SHP77 (cell line): ENCODE results near the gene GPR50.

Experiments
- DNase-seq, 2 experiments: peaks; one replicate each; lab custom pipeline; 2025; lab: John Stamatoyannopoulos, UW

Gene GPR50

DNA sequence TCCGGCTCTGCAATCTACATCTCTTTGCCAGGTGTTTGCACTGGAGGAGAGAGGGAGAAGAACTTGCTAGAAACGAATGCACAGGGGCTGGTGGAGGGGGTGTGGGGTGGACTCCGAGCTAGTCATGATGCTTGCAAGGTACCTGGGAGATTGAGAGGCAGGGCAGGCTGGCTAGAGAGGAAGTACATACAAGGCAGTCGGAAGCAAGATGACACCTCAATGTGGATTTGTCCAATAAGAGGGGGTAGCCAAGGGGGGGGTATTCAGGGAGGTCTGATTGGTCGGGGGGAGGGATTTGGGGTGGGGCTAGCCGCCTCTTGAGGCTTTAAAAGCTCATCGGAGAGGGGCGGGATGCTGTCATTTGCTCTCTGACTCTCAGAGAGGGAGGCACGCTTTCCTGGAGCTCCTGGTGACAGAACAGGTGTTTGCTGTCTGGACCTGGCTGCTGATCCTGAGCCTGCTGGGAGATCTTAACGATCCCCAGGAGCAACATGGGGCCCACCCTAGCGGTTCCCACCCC lies at the start of gene GPR50:
TSS of gene GPR50 (plus strand) at position 354 of the 520 bp plus-strand sequence. CDS start at position 492, 138 bp downstream.
- DNase-seq: no peak

DNA sequence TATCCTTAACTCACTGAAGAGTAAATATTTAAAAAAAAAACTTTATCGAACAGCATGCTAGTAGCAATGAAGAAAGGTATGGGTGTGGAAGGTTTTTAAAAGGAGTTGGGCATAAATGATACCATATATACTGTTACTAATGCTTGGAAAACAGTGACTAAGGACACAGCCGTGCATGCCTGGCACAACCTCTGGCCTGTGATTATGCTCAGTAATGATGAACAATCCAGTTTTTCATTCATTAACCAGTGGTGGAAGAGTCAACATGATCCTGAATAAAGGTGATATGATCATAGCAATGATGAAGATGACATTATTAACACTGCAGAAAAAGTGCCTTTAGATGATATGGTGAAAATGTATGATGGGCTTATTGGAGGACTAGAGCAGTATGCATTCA lies 43.9 kb upstream of the GPR50 start:
- no peak for DNase-seq

DNA sequence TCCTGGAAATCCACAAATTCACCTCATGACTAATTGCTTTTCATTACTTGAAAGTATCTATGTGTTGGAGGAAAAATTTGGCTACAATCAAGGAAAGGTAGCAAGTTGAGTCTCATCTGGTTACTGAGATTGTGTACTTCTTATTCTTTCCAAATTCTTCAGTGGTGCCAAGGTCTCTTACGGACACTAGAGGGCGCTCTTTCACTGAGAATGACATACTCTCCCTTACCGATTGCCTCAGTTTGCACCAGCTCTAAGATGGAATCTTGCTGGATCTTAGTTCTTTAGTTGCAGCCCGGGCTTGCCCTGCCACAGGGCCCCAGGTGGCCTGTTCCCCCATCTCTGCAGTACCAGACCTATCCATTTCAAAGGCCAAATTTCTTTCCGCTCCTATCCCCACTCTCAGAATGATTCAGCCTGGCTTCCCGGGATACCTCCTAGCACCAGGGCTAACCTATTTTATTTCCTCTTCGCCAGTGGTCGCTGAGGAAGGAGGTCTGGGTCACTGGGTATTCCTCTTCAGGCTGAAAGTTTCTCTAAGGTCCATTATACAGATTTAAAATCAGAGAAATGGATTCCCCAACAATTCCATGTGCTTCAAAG lies 24.6 kb upstream of the GPR50 start:
- DNase-seq: peak in 1 of 2 experiments; percentile 10

DNA sequence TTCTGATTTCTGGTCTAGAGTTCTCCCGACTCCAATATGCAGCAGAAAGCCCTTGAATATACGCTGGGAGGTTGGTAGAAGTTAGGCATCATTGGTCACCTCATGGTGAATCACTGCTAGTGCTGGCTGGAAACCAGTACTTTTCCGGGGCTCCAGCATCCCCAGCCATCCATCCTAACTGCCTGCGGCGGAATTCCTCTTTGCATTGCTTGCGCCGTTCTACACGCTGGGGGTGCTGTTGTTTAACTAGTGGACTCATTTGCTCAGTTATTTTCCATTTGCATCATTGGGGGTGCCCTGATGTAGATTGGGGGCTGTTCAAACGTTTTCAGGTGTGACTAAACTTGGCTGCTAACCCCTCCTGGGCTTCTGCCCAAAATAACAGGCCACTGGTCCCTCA lies 23.3 kb upstream of the GPR50 start:
- peak; percentile 1 for DNase-seq

DNA sequence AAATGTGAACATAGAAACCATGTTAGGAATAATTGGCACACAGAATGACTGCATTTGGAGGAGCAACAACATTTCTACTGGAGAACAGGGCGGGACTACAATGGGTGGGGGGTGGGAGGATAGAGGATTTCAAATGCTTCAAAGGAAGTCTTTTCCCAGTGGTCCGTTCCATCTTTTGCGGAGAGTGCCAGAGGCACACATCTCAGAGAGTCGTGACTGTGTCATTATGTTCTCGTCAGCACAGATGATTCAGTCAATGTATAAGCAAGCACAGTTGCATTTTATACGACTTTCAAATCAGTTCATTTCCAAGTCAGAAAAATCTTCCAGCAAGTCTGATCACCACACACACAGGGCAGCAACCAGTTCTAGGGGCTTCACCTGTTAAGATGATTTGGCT lies 22.7 kb upstream of the GPR50 start:
- DNase-seq: no peak

DNA sequence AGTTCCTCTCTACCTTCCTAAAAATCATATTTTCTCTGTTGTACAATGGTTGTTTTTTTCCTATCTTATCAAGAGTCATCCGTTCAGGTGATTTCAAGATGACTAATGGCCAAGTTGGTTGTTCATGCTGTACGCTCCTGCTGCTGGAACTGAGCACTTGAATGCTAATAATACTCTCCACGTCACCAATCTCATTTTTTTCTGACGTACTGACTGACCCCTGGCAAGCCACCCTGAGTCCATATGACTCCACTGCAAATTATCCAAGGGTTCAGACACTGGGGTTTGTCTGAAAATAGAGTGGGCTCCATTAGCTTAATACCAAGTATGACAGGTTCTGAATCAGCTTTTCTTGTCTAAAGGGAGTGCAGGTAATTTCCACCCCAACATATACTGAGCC lies 21.1 kb upstream of the GPR50 start:
- no peak for DNase-seq

DNA sequence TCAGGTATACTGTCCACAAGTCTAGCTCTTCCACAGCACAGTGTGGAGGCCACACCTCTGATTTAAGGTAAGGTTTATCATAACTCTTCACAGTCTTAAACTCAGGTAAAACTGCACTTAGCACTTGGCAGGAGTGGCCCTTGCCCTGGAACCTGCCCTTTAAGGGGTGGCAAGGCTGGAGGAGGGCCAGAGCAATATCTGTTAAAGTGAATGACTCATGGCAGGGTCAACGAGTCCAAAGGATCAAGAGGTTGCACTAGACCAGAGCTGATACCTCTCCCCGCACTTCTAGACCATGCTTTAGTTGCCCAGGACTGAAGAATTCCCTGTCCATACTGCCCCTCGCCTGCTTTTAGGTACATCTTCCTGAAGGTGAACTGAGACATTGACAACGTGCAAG lies 14.7 kb upstream of the GPR50 start:
- no peak for DNase-seq

DNA sequence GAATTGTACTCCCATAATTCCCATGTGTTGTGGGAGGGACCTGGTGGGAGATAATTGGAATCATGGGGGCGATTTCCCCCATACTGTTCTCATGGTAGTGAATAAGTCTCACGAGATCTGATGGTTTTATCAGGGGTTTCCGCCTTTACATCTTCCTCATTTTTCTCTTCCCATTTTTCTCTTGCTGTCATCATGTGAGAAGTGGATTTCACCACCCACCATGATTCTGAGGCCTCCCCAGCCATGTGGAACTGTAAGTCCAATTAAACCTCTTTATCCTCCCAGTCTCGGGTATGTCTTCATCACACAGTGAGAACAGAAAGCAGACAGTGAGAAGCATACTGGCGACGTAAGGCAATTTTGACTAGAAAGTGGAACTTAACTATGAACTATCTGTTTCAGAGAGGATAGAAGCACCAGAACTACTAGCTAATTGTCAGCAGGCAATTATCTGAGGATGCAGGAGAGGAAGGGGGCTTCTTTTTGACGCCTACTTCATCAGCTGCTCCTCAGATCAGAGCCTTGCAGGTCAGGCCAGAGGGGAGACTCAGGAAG lies 8.5 kb upstream of the GPR50 start:
- DNase-seq: no peak

DNA sequence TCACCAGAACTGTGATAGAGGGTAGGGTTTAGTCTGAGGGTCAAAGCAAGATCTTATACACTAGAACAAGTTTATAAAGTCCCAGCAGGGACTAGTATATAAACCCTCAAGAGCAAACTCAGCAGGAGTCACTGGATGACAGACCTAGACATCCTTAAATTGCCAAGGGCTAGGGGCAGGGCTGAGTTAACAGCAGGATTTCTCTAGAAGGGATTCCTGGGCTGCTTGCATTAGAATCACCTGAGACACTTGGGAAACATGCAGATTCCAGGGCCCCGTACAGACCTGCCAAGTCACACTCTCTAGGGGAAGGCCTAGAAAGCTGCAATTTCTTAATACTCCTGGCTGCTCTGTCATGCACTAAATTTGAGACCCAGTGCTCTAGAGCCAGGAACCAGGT lies 6.6 kb upstream of the GPR50 start:
- no peak for DNase-seq

DNA sequence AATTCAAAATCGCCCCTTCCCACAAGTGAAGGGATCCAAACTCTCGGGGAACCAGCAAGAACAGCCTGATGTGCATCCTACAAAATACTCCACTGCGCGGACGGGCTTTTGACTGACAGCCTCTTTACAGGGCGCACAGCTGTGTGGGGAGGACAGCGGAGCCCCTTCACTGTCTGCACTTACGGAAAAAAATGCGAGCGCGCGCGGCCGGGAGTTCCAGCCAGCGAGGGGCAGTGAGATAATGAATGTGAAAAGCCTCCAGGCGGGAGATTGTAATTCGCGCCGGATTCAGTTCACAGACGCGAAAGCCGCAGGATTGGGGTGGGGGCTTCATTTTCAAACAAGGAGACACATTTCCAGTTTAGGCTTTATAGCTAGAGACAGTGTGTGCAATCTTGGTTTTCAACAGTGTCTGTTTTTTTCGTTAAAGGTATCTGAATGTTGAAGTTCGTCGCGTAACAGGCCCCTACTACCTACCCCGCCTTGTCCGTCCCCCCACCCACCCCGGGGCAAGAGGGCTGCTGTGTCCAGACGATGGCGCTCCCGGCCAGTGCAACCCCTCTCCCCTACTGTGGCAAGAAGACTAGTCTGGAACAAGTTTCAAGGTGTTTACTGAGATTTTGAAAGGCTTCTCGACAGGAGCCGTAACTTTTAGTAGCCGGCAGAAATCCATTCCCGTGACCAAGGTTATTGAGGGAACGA lies 1.7 kb upstream of the GPR50 start:
- no peak for DNase-seq

DNA sequence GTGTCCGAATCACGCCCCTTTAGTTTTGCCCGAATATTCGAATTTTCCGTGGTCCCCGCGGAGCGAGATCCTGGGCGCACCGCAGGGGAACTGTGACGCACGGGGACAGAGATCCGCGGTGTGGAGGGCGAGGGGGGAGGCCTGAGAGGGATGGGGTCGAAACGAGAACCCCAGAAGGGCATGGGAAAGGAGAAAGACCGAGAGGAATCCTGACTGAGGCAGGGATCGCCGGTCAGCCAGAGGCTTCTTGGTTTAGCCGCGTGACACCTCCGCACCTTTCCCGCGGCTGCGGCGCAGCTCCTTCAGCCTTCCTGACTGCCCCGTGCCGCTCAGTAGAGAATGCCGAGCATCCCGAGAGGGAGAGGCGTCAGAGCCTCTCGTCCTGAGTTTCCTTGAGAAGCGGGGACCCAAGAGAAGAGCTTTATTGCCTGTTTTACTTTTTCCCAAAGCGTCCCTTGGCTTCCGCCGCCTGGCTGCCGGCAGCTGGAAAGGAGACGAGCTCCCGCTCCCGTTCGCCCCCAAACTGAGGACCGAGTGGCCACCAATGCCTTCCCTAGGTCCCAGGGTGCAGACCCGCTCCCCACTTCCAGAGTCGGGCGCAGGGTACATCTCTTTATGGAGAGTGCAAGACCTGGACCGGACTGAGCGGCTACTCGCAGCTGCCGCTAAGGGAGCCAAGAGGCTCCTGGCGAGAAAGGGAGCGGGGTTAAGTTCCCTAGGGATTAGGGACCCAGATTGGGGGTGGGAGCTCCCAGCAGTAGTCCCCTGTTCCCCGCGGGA lies 911 bp upstream of the GPR50 start:
- DNase-seq: no peak

DNA sequence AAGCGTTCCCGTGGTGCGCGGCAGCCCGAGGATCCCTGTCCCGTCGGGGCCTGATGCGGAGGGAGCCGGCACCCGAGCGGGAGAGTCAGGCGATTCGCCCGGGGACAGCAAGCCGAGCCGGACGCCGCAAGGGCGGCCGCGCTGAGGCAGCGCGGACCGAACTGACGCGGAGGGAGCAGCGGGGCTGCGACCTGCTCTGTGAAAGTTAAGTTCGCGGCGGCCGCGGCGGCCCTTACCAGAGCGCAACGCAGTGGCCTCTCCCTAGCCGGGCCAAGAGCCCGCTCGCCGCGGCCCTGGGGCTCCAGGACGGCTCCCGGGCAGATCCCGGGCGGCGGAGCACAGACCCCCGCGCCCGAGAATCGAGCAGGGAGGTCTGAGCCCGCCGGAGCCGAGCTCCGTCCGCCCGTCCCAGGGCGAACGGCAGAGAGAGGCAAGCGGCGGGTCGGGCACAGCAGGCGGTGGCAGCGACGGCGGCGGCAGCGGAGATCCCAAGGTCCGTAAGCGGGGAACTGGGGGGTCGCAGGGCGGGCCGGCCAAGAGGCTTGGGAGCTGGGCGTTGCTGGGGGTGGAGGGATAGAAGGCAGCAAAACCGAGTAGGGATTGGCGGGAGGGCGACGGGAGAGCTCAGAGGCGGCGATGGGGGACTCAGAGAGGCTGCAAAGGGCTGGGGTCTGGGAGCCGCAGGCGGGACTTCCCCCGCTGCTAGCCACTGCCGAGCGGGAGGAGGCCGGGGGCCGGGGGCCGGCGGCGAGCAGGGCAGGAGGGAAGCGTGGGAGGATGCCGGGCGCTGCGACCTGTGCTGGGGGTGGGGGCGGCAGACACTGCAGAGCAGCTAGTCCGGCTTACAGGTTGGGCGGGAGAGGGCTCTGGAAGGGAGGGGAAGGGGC lies 1.0 kb downstream of the GPR50 start:
- DNase-seq: no peak

DNA sequence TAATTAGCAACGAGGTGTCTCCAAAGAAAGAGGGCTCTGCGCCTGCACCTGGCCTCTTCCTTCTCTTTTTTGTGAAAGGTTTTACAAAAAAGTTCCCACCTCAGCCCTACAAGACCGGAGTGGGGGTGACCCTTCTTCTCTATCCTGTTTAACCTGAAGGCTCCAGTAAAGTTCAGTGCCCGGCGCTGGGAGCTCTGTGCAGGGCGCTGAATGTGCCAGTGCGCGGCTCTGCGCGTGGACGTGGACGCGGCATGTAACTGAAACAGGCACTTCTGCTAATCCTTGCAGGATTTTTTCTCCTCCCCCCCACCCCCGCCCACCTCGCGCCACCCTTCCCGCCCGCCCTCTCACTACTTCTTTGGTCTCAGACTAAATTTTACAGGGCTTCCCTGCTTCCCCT lies 2.4 kb downstream of the GPR50 start:
- DNase-seq: no peak

DNA sequence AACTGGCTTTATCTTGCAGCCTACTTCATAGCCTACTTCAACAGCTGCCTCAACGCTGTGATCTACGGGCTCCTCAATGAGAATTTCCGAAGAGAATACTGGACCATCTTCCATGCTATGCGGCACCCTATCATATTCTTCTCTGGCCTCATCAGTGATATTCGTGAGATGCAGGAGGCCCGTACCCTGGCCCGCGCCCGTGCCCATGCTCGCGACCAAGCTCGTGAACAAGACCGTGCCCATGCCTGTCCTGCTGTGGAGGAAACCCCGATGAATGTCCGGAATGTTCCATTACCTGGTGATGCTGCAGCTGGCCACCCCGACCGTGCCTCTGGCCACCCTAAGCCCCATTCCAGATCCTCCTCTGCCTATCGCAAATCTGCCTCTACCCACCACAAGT lies 4.0 kb downstream of the GPR50 start:
- no peak for DNase-seq

DNA sequence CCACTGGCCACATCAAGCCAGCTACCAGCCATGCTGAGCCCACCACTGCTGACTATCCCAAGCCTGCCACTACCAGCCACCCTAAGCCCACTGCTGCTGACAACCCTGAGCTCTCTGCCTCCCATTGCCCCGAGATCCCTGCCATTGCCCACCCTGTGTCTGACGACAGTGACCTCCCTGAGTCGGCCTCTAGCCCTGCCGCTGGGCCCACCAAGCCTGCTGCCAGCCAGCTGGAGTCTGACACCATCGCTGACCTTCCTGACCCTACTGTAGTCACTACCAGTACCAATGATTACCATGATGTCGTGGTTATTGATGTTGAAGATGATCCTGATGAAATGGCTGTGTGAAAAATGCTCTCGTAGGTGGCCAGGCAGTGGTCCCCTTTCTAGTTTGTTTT lies 4.7 kb downstream of the GPR50 start:
- DNase-seq: no peak

DNA sequence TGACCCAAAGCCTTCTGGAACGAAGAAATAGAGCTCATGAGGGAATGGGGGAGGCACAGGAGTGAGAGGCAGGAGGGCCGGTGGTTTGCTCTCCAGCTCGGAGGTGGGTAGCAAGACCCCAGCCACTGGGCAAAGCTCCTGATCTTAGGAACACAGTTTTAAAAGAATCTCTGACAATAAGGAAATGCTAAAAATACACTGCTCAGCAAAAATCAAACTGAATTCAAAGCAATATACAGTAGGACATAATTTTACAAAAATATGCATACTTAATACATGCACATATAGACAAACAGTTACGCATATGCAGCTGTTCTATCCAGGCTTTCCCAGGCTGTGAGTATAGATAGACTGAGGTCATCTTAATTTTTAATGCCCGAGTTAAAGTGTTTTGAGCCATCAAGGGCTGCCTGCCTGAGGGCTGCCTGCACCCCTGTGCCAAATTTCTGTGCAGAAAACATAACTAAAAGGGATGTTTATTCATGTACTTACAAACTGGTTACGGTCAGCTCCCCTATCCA lies 6.9 kb downstream of the GPR50 start:
- no peak for DNase-seq

DNA sequence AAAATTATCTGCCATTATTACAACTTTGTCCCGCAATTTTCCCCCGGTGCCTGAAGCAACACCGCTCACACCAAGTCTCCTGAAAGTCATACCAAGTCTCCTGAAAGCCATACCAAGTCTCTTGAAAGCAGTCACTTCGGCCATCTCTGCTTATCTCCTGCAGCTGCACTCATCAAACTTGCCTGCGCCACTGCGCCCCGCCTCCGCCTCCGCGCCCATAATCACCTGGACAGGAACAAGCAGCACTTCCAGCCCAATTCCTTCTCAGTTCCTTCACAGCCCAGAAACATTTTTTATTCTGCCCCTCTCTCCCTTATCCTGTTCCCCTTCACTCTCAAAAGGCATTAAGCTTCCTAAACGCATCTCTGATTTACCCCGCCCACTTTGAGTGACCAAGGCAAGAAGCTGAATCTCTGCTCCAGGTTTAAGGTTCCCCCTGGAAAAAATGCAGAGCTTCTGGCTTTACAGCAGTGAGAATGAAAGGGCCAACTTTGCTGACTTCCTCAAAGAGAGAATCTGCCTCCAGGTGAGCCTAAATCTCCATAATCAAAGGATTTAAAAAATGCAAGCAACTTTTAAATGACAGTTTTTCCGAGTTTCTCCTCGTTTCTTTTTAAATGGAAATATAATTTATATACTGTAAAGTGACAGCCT lies 7.7 kb downstream of the GPR50 start:
- DNase-seq: no peak

DNA sequence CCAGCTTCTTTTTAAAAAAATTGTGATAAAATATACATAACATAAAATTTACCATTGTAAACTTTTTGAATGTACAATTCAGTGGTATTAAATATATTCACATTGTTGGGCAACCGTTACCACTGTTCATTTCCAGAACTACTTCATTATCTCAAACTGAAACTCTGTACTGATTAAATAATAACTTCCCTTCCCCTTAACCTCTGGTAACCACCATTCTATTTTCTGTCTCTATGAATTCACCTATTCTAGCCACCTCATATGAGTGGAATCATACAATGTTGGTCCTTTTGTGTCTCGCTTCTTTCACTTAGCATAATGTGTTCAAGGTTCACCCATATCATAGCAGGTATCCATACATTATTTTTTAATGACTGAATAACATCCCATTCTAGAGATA lies 8.3 kb downstream of the GPR50 start:
- no peak for DNase-seq

DNA sequence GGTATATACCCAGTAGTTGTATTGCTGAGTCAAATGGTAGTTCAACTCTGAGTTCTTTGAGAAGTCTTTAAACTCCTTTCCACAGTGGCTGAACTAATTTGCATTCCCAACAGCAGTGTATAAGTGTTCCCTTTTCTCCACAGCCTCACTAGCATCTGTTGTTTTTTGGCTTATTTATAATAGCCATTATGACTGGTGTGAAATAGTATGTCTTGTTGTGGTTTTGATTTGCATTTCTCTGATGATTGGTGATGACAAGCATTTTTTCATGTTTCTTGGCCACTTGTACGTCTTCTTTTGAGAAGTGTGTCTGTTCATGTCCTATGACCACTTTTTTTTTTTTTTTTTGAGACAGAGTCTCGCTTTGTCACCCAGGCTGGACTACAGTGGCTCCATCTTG lies 30.5 kb downstream of the GPR50 start:
- DNase-seq: no peak

DNA sequence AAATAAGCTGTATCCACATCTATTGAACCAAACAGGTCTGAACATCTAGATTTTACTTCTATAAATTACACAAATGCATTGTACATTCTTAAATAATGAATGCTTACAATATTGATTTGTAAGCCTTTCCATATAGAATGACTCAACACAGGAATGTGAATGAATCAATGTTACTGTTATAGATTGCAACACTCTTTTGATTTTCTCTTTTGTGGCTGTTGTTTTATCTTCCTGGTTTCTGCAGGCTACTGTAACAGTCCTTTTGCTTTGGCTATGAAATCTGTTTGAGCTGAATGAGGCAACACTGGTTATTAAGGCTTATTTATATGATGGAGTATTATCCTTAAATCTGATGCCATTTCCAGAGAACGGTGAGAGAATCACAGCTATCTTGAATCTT lies 49.5 kb downstream of the GPR50 start:
- DNase-seq: no peak

DNA sequence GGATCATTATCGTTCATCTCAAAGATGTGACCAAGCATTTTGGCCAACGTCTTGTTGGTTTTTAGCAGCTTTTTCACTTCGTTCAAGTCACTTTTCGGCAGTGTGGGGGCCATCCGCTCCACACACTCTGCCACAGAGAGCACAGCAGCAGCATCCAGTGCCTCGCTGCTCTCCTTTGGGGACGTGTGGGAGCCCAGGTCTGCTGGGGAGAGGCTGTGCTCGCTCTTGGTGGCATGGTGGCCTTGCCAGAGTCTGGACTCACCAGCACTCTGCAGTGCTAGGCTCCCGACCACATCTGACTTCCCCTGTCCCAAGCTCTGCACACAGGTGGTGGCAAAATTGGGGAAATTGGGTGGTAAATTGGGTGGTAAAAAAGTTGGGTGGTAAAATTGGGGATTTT lies 50.6 kb downstream of the GPR50 start:
- DNase-seq: no peak
